GM19463 (cell line): ENCODE results near the gene EHMT1.

Experiments used
- ATAC-seq: cut with Tn5 transposase; IDR thresholded peaks from one replicate; pipeline ENCODE4 v1.9.1; 2021; ENCODE audit warnings: mild to moderate bottlenecking, moderate library complexity; ENCODE audit not compliant: unreplicated experiment

The EHMT1 gene

DNA sequence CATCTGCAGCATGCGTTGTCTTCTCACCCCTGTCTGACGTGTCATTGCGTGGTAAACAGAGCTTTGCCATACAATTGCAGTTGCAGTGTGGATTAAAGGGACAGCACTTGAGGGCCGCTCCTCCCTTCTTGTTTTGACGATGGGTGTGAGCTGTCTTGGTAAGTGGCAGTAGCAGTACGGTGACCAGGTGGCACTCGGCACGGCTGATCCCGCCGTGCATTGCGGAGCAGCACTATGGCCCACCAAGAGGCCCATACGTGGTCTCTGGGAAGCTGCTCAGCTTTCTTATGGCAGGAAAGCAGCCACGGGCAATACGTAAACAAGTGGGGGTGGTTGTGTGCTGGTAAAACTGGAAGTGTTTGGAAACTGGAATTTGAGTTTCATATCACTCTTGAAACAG, 25.1 kb downstream of the EHMT1 start:
- ATAC-seq = no peak

DNA sequence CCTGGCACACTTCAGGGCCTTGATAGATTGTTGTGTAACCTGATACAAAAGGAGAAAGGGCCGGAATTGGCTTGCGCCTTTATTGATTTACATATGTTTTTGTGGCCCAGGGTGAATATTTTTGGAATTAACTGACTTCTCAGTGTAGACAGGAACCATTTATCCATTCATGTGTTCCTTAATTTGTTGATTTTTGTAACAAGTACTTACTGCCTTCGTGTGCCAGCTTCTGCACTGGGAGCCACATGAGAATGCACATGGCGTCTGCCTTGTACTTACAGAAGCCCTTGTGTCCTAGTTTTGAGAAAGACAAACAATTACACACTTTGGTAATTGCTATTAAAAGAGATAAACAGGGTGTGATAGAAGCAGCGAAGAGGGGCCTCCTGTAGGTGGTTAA, 26.4 kb downstream of the EHMT1 start:
- no peak for ATAC-seq

GRCh38 chr9:137646341-137646740, 27.5 kb downstream of the EHMT1 start:
- ATAC-seq = no peak

DNA sequence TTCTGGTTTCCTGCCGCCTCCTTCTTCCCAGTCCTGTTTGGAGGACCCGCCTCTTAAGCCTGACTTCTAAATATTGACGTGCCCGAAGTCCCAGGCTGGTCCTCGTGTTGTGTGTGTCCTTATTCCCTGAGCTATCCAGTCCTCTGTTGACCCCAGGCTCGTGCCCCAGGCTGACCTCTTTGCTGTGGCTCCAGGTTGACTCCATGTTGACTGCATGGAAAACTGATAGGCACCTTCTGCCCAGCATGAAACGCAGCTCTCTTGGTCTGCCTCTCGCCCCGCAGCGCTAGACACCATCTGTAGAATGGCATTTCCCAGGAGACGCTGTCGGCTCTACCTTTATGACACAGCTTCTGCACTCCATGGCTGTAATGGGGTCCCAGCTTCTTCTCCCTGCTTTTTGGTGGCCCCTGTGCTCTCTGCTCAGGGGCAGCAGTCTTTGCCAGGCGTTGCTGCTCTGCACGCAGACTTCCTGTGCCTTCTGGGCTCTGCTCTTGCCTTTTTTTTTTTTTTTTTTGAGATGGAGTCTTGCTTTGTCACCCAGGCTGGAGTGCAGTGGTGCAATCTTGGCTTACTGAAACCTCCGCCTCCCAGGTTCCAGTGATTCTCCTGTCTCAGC, 28.4 kb downstream of the EHMT1 start:
- no peak for ATAC-seq

GRCh38 chr9:137648396-137648795, 29.6 kb downstream of the EHMT1 start:
- ATAC-seq = no peak

DNA sequence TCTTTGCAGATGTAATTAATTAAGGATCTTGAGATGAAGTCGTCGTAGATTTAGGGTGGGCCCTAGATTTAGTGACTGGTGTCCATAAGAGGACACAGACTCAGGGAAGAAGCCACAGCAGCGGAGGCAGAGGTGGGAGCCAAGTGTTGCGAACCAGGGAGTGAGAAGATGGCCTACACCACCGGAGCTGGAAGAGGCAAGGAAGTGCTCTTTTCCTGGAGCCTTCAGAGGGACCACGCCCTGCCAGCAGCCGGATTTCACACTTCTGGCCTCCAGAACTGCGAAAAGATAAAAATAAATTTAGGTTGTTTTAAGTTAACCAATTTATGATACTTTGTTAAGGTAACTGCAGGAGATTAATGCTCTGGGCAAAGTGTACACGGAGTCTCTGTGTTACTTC, 30.7 kb downstream of the EHMT1 start:
- ATAC-seq = no peak

GRCh38 chr9:137650259-137650658, 31.5 kb downstream of the EHMT1 start:
- ATAC-seq = no peak

DNA sequence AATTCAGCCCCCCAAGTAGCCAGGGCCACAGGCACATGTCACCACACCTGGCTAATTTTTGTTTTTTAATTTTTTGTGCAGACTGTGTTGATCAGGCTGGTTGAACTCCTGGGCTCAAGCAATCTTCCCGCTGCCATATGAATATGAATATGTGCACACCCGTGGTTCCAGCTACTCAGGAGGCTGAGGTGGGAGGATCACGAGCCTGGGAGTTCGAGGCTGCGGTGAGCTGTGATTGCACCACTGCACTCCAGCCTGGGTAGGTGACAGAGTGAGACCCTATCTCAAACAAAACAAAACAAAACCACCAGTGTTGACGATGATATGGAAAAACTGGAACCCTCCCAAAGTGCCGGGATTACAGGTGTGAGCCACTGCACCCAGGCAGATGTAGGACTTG, 32.0 kb downstream of the EHMT1 start:
- ATAC-seq = no peak

- ATAC-seq = no peak
These were observed 37.6 kb downstream of the EHMT1 start for GRCh38 chr9:137656416-137656815.

GRCh38 chr9:137657606-137658005, 38.8 kb downstream of the EHMT1 start:
- ATAC-seq = no peak

DNA sequence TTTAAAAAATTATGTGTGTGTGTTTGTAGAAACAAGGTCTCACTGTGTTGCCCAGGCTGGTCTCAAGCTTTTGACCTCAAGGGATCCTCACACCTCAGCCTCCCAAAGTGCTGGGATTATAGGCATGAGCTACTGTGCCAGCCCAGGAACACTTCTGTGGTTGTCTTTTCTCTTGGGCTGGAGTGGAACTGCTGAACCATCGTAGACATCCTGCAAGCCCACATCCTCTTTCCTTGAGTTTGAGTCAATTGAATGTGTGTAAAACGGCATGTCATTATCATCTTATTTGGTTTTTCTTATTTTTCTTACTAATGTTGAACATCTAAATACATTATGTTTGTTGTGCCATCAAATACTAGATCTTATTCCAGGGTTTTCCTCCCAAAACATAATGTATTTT, 40.0 kb downstream of the EHMT1 start:
- no peak for ATAC-seq

GRCh38 chr9:137660144-137660543, 41.3 kb downstream of the EHMT1 start:
- ATAC-seq = no peak

DNA sequence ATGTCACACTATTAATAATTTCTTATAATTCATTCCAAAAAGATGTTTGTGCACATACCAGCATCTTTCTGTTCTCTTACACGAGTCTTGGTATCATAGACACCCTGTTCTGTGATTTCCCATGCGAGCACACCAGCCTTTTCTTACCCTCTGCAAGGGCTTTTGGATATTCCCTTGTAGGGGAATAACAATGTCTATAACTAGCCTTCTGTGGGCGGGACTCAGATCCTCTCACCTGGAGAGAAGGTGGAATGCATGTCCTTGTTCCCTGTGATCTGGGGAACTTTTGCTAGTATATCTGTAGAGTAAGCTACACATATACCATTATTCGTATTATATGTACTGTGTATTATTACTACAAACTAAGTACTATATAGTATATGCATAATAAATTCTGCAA, 44.8 kb downstream of the EHMT1 start:
- ATAC-seq = no peak

DNA sequence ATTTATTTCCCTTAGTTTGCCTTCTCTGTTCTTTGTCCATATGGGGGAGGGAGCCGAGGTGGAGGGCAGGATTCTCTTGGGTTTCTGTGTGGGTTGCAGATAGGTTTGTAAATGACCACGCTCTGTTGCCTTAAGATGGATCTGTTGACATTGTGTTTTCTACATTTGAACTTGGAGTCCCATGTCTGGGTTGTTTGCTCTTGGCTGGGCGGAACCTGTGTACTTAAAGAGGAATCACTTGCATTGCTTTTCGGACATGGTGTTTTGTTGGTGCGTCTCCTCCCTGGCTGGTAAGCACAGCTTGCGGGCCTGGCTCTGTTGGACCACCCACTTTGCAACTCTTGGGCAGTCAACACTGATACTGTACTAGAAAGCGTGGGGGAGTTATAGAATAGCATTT, 45.9 kb downstream of the EHMT1 start:
- ATAC-seq = no peak

DNA sequence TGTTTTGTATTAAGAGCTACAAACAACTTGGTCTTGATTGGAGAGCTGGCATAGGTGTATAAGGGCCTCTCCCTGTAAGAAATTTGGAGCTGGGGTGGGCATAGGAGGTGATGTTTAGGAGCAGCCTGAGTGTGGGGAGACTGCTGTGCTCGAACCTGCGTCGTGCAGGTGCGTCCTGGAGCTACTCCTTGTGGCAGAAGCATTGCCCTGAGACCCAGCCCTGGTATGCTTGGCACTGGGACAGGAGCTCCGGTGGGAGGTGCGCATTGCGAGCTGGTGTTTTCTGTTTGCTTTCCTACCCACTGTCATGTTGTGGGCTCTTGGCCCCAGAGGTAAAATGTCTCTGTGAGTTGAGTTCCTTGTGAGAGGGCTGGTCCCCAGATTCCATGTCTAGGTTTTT, 46.4 kb downstream of the EHMT1 start:
- ATAC-seq = no peak

GRCh38 chr9:137665697-137666512, 47.1 kb downstream of the EHMT1 start:
- ATAC-seq = no peak

DNA sequence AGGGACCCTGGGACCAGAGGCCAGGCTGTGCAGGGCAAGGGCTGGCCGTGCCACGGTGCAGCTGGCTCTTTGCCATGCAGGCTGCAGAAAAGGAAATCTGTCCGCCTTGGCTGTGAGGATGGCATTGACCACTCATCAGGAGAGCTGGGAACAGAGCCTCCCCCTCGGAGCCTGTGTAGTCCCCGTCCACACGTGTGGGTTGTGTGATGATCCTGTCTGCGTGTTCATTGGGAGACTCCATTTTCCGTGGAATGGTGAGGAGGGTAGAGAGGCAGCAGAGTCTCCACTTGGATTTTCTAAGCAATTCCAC, 47.7 kb downstream of the EHMT1 start:
- no peak for ATAC-seq

- no peak for ATAC-seq
These were observed 48.3 kb downstream of the EHMT1 start for GRCh38 chr9:137666955-137667670.

- ATAC-seq = no peak
These were observed 49.4 kb downstream of the EHMT1 start for GRCh38 chr9:137668203-137668602.

DNA sequence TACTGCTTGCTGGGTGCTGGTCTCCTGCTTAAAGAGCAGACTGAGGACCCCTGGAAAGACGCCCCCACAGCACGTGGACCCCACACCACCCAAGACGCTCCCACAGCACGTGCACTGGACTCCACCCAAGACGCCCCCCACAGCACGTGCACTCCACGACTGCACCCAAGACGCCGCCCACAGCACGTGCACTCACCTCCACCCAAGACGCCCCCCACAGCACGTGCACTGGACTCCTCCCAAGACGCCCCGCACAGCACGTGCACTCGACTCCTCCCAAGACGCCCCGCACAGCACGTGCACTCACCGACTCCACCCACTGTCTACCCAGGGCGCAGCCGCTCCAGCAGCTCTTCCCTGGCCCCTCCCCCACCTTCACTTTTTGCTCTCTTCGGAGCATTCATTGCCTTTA, 50.5 kb downstream of the EHMT1 start:
- ATAC-seq = no peak

- ATAC-seq = no peak
These were observed 51.8 kb downstream of the EHMT1 start for GRCh38 chr9:137670391-137671195.

DNA sequence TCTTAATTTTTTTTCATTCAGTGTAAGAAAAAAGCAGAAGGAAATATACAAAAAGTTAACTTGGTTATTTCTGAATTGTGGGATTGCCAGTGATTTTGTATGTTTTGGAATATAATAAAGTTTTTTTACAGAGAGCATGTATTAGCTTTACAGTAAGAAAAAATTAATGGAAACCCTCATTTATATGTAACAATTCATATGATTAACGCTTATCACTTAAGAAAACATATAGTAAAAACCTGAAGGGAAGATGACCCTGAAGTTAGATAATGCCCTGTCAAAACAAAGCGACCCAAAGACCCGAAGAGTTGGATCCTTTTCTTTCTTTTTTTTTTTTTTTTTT, 52.4 kb downstream of the EHMT1 start:
- ATAC-seq = no peak
